Inferior parietal cortex (tissue), 1 donor: ENCODE measurements around the gene GADD45GIP1.

Experiments
- DNase-seq: peaks from one replicate; pipeline ENCODE4 v3.0.0-alpha.2; 2016; ENCODE audit errors: extremely low spot score

Gene GADD45GIP1

DNA sequence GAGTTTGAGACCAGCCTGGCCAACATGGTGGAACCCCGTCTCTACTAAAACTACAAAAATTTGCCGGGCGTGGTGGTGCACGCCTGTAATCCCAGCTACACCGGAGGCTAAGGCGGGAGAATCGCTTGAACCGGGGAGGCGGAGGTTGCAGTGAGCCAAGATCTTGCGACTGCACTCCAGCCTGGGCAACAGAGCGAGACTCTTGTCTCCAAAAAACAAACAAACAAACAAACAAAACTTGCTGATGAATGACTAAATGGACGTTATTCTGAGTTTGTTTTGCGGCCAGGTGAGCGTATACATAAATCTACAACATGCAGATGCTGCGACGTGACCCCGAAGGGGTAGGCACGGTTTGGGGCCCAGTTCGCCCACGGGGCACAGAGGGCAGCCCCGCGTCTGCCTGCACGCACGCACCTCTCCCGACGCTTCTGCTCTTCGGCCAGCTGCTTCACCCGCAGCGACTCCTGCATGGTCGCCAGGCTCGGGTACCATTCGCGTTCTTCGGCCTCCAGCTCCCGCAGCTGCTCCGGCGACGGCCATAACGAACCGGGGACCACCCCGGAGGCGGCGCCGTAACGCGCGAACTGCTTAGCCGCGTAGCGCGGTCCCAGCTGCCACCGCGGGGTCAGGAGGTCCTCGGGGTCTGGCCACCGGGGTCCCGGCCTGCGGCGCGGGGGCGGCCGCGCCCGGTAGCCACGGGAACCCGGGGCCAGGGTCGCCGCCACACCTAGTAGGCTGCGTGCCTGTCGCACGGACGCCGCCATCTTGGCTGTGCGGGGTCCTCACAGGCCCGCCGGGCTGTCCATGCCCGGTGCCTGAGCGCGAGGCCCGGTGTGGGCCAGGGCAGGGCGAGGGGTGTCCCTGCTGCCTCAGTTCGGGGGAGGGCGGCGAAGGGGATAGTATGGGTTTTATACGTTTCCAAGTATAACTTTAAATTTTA, at the start of gene GADD45GIP1:
Gene GADD45GIP1 (minus strand): TSS at position 778 of the 943 bp plus-strand sequence. CDS start 11 bp downstream, at position 767.
- peak; percentile 67 for DNase-seq

DNA sequence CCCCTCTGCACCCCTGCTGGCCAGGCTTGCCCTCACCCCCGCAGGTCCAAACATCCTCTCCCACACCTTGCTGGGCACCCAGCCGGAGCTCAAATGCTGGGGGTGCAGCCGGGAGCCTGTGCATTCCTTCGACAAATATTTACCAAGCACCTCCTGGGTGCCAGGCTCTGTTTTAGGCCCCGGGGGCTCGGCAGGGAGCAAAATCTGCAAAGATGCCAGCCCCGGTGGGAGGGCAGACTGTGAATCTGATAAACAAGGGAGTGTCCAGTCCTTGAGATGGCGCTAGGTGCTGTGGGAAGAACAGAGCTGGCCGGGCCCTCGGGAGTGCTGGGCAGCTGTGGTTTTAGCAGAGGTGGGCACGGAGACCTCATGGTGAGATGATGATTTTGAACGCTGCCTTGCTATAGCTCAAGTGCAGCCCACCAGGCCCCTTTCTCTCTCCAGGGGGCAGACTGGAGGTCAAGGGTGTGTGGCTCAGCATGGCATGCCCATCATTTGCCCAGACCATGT, 48.9 kb upstream of the GADD45GIP1 start:
- DNase-seq, result no peak

DNA sequence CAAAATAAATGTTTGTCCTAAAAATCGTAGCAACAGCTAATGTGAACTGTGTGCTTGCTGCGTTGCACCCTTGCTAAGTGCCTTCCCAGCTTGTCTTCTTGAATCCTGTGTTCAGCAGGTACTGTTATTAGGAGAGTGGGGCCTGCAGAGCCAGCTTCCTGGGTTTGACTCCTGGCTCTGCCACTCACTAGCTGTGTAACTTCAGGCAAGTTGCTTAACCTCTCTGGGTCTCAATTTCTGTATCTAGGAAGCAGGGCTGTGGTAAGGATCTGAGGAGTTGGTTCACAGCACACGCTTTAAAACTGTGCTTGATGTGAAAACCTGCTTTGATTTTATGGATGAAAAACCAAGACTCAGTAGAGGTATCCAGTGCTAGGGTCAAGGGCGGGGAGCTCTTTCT, 48.2 kb upstream of the GADD45GIP1 start:
- peak; percentile 5 for DNase-seq

- no peak for DNase-seq
Measured at GRCh38 chr19:13004273-13004672, 47.2 kb upstream of the GADD45GIP1 start.

- DNase-seq, result peak; percentile 50
Measured at GRCh38 chr19:13003081-13003480, 46.1 kb upstream of the GADD45GIP1 start.

DNA sequence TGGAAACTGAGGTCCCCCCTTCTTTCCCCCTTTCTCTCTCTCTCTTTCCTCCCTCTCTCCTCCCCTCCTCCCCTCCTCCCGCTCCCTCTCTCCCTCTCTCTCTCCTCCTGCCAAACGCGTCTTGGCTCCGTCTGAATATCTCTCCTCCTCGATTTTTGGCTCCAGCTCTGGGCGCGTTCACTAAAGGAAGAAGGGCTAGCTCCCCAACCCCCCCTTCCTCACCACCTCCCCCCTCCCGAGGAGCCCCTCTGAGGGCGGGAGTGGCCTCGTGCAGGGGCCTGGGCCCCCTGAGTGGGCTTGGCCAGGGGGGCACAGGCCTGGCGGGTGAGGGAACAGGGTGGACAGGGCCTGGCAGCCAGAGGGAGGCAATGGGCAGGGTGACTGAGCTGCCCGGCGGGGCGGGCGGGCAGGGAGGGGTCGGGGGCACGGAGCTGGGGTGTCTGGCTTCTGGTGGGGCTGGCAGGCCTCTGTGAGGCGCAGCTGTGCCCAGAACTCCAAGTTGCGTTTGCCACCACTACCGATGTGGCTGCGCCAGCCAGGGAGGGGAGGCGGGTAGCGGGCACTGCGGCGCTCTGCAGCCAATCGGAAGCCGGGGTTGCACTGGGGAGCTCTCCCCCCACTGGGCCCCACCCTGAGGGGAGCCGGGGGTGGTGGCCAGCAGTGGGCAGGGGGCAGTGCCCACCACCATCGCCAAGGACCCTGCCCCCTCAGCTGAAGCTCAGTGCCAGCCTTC, 45.3 kb upstream of the GADD45GIP1 start:
- peak; percentile 79 for DNase-seq

DNA sequence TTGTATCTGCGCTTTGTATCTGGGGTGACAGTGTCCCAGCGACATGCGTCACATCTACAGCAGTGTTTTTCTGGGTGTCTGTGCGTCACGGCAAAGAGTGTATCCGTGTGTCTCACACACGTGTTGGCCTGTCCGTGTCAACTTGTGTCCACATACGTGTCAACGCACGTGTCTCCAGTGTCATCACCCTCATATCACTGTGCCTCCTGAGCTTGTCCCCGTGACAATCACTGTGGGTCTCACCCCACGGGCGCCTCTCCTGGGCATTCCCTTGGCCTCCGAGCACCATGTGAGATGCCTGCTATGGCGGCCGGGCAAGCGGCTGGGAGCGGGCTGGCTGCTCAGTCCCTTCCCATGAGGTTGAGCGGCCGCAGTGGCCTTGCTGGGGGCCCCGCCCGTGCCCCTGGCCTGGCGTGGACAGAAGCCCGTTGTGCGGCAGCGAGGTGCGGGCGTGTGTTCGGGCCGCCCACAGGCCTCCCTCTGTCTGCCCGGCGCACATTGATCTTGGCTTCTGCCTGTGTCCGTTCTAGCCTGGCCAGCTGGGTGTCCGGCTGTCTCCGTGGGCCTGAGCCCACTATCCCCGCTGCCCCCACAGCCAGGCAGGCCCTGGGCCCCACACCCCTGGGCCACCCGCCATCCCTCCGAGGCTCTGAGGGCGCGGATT, 44.6 kb upstream of the GADD45GIP1 start:
- DNase-seq, result peak; percentile 68

DNA sequence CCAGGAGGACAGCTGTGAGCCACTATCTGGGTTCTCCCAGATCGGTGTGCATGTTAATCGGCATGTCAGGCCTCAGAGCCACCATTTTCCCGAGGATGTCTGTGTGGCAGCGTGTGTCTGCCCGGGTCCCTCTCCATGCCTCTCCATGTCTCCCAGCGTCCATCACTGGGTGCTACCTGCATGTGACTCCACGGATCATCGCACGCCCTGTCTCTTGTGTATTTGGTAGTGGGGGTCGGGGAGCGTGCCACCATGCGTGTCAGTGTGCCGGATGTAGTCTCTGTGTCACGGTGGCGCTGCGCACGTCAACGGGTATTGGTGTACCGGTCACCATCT, 44.1 kb upstream of the GADD45GIP1 start:
- DNase-seq, result no peak

DNA sequence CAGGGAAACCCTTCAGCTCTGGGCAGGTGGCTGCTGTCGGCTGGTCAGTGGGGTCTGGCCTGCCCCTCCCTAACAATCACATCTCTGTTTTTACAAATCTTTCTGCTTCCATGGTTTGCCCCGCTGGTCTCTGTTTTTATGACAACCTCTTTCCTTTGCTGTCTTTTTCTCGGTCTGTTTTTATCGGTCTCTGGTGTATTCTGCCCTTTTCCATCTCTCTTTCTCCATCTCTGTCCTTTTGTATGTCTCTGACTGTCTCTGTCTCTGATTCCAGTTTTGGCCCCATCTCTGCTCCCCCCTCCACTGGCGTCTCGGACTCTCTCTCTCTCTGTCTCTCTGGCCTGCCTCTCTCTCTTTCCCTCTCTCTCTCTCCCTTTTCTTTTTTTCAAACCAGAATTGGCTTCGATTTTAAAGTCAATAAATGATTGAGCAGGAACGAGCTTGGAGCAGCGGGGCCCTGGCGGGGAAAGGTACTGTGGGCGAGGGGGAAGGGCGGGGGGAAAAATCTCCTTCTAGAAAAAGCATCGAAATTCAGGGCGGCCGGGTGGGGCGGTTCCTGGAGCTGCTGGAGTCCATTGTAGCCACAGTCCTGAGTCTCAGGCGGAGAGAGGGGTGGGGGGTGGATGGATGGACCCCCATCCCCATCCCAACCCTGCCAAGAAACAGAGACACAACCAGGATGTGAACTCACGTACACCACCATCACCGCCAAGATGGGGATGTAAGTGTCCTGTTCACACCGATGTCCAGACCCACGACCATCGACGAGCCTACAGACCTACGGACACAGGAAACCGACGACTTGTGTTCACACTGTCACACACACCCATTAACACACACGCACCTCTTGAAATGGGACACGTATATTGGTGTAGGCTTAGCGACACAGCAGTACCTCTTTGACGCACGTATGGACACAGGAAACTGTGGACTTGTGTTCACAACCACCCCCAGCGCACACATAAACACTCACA, 41.2 kb upstream of the GADD45GIP1 start:
- DNase-seq, result peak; percentile 5

GRCh38 chr19:12997179-12997966, 40.4 kb upstream of the GADD45GIP1 start:
- no peak for DNase-seq

DNA sequence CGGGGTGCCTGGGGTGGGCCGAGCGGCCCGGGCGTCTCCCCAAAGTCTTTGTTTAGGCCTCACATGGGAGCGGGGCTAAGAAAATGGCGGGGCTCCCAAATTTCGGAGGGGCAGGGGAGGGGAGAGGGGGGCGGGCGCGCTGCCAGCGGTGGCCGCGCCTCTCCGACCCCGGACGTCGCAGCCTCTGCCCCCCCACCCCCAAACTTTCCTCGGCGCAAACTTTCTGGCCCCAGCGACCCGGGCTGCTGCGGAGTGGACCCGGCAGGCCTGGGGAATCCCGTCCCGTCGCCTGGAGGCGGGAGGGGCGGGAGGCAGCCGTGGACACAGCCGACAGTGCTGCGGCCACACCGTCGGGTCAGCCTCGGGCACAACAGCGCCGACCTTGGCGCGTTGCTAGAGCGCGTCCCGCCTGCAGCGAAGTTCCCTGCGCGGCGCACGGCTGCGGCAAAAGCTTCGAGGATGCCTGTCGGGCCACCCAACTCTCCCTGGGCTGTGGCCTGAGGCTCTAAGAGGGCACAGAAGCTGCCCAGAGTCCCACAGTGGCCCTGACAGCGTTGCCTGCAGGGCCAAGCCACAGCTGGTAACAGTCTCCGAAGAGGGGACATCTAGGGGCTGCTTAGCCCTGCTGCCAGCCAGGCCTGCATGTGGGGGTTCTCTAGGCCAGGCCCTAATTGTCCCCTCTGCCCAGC, 39.5 kb upstream of the GADD45GIP1 start:
- DNase-seq, result peak; percentile 9

GRCh38 chr19:12995596-12996405, 38.8 kb upstream of the GADD45GIP1 start:
- DNase-seq, result peak; percentile 15

GRCh38 chr19:12994701-12995595, 37.9 kb upstream of the GADD45GIP1 start, which contains the start of gene NFIX:
Gene NFIX (plus strand): TSS chr19:12995475. CDS start chr19:12995838, 363 bp downstream.
- peak; percentile 19 for DNase-seq

- no peak for DNase-seq
Measured at GRCh38 chr19:12993562-12993961, 36.5 kb upstream of the GADD45GIP1 start.

GRCh38 chr19:12992729-12993128, 35.7 kb upstream of the GADD45GIP1 start:
- no peak for DNase-seq

- no peak for DNase-seq
Measured at GRCh38 chr19:12991296-12991695, 34.3 kb upstream of the GADD45GIP1 start.

DNA sequence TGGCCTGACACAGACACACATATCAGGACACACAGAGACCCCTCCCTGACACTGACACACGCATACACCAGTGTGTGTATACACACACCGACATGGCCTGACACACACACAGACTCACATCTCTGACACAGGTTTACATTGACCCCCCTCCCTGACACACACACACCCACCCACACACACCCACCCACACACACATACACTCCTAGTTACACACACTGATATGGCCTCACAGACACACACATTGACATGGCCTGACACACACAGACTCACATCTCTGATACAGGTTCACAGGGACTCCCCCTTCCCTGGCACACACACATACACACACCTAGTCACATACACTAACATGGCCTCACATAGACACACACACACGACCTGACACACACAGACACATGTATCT, 33.8 kb upstream of the GADD45GIP1 start:
- DNase-seq, result no peak
